Measurements from ENCODE around the gene KIFC3.
"Not testable (repeated sequence)": the region's sequence is repeated elsewhere in the genome, so short reads cannot be mapped to it uniquely, and the experiment has no call there.

Gene KIFC3

DNA sequence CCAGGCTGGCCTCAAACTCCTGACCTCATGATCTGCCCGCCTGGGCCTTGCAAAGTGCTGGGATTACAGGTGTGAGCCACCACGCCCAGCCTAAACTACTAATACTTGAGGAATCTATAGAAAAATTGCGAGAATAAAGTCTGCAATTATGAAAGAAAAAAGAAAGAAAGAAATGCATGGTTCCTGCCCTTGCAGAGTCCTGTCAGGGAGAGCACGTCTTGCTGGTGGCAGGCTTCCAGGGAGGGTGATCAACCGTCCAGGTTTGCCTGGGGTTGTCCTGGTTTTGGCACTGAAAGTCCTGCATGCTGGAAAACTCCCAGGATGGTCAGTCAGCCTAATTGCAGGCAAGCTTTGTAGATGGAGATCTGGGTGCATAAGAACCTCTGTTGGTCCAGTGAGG, 21.5 kb upstream of the KIFC3 start:
- no peak for DNase-seq

GRCh38 chr16:57822856-57823255, 20.6 kb upstream of the KIFC3 start:
- DNase-seq: no peak

DNA sequence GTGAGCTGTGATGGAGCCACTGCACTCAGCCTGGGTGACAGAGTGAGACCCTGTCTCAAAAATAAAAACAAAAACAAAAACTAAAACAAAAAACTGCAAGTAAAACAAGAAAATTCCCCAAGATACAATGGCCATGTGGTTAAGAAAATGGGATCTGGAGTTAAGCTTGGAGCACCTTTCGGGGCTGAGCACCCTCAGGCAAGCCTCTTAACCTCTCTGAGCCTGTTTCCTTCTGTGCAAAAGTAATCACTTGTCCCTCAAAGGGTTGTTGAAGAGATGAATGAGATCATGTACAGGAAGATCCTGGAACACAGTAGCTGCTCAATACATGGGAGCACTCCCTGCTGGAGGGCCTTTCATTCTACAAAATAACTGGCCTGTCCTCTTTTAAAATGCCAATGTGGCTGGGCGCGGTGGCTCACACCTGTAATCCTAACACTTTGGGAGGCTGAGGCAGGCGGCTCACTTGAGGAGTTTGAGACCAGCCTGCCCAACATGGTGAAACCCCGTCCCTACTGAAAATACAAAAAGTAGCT, 19.8 kb upstream of the KIFC3 start:
- no peak for DNase-seq

DNA sequence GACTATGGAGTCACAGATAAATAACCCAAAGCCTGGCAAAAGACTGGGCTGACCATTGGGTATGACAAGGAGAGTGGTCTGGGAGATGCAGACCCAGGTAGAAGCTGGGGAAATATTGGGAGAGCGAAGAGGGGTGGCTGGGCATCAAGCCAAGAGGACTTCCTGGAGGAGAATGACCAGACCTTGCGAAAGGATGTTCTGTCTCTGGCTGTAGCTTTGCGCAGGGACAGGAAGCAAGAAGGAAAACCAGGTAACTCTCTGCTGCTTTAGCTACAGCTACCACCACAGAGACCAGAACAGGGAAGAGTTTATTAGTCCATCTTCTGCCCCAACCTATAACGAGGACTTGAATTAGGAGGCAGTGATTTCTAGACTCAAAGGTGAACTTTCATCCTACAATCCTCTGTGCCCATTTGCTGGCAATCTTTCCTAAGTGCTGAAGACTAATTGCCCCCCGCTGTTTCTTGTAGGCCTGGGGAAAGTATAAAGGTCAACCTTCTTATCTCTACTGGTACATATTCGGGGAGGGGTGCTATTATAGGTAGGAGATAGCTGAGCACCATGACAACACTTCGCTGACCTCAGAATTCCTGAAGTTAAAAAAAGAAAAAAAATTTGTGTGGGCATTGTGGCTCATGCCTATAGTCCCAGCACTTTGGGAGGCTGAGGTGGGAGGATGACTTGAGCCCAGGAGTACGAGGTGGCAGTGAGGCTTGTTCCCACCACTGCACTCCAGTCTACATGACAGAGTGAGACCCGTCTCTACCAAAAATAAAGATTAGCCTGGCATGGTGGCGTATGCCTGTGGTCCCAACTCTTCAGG, 19.1 kb upstream of the KIFC3 start:
- no peak for DNase-seq

DNA sequence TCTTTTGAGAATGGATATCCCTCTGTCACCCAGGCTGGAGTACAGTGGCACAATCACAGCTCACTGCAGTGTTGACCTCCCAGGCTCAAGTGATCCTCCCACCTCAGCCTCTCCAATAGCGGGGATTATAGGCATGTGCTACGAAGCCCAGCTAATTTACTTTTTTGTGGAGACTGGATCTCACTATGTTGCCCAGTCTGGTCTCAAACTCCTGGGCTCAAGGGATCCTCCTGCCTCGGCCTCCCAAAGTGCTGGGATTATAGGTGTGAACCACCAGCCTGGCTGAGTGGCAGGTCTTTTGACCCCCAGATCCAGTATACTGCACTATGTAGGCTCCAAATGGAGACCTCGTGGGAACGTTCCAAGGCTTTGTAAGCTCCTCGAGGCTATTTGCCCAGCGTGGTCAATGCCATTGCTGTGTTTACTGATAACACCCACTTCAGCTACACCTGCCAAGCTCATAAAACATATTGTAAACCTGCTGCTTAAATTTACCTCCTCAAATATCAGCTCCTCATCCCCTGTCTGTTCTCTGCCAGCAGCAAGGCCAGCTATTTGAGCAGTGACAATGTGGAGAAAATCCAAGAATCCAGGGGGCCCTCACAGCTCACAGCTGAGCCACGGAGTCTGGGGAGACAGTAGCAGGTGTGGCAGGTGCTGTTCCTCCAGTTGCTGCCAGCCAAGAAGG, 16.2 kb upstream of the KIFC3 start:
- DNase-seq: no peak

DNA sequence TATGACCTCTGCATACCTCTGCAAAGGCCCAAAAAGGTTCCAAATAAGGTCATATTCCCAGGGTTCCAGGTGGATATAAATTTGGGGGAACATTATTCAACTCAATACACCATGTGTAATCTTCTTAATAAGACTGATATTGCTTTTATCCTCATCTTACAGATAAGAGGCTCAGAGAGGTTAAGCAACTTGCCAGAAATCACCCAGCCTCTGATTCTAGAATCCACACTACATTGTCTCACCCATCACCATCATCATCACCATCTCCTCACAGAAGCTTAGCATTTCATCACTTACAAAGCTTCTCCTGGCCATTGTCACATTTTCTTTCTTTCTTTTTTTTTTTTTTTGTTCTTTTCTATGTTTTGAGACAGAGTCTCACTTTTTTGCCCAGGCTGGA, 15.4 kb upstream of the KIFC3 start:
- no peak for DNase-seq

DNA sequence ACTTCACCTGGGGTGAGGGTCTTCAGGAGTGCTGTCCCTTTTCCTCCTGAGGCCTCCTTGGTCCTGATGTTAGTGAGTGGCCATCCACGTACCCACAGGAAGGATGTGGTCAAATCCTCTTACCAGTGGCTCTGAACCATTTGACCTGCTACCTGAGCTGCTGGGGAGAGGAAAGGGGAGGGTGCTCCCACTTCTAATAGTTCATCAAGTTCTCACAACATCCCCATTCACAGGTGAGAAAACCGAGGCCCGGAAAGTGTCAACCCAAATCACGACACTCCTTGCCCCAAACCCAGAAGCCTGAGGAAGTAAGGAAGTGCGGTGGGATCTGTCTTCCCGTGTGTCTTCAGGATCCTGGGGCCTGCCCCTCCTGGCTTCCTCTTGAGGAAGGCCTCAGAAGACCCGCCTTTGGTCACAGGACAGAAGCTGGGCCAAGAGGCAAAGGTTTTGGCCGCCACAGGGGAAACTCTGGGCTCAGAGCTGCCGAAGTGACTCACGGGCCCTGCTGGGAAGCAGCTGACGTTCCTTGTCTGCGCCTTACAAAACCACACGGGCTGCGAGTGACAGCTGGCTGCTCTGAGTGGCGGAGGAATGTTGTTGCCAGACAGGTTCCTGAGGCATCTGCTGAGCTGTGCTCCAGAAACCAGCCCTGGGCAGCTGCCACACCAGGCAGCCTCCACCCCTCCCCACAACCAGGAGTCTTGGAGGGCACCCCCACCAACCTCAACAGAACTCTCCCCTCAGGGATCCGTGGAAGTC, 13.9 kb upstream of the KIFC3 start:
- DNase-seq: peak; percentile 89 to 94

GRCh38 chr16:57814896-57815295, 12.6 kb upstream of the KIFC3 start:
- DNase-seq: no peak

- no peak for DNase-seq
Measured at GRCh38 chr16:57813466-57813865, 11.2 kb upstream of the KIFC3 start.

DNA sequence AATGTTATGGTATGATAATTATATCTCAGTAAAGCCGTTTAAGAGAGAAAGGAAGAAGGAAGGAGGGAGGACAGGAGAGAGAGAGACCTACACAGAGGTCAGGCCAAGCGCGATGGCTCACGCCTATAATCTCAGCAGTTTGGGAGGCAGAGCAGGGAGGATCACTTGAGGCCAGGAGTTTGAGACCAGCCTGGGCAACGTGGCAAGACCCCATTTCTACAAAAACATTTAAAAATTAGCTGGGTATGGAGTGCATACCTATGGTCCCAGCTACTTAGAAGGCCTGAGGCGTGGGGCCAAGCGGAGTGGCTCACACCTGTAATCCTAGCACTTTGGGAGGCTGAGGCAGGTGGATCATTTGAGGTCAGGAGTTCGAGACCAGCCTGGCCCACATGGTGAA, 9.0 kb upstream of the KIFC3 start:
- DNase-seq: not testable (repeated sequence)

DNA sequence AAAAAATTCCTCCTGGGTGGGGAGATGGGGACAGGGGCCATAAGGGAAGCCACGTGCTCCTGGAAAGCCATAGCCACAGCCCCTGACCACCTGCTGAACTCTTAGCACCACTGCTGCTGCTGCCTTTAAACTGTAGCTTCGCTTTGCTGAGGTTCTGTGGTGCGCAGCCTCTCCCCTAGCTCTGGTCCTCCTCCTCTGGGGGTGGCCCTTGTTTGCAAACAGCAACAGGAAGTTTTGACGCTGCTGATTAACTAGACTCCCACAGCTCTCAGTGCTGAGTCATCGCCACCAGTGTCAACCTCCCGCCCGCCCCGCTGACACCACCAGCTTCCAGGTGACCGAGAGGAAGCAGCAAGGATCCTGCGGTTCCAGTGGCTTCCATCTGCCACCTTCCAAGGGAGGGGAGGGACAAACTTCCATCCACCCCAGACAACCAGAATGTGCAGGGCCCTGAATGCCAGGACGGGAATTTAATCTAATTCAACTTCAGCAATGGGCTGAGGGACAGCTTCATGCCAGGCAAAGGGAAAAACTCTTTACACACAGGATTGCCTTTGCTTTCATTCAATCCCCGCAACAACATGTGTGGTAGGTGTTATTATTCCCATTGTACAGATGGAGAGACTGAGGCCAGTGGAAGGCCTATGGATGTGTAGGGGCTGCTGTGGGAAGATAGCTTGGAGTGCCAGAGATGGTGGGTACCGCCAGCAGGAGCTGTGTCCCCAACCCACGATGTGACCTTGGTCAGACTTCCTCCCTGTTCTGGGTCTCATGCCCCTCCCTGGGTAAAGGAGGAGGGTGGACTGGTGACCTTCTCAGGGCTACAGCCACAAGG, 8.1 kb upstream of the KIFC3 start:
- peak; percentile 93 to 95 for DNase-seq

DNA sequence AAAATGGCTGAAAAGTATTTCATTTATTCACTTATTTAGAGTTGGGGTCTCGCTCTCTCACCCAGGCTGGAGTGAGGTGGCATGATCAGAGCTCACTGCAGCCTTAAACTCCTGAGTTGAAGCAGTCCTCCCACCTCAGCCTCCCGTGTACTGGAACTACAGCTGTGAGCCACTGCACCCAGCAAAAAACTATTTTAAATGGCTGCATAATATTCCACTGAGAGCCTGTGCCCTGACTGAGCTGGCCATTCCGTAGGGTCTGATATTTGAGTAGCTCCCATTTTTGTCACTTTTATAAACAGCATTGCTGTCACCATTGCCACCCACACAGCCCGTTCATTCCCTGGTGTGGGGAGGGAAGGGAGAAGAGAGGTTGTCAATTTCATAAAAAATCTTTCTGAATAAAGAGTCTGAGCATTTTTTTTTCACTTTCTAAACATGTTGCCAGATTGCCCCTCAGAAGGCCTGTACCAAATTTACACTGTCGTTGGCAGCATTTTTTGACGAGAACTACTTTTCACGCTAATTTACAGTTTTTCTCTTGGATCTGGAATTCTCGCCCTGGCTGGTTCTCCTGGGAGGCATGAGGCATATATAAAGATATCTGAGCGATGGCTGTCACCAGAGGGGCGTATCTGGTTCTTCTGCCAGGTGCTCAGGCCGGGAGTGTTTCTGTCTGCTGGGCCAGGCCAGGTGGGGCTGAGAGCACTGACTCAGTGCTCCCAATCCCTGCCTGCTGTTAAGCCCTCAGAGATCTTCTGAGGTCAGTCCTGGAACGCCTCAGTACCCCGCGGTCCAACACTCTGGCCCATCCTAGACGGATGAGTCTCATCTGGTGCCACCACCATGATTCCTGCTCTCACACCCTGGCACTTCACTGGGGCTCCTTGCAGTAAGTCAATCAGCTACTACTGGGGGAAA, 7.2 kb upstream of the KIFC3 start:
- DNase-seq: peak; percentile 61 to 72

DNA sequence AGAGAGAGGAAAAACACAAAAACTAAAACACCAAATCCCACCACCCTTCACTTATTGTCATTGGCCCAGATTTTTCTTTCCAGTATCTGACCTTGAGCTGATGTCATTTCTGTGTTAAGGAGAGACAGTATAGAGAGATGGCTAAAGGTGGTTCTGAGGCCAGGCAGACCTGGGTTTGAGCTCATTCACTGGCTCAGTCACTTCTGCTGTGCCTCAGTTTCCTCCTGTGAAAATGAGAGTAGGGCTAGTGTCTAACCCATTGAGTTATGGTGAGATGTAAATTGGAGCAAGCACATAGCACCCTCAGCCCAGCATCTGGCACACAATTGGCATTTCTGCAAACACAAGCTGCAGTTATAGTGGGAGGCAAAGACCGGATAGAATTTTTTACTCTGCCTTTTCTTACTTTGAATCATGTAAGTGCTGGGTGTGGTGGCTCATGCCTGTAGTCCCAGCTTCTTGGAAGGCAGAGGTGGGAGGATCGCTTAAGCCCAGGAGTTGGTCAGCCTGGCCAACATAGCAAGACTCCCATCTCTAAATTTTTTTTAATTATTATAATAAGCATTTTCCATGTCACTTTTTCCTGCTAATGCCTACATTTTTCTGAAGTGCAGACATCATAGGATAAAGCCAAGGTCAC, 6.4 kb upstream of the KIFC3 start:
- DNase-seq: no peak

DNA sequence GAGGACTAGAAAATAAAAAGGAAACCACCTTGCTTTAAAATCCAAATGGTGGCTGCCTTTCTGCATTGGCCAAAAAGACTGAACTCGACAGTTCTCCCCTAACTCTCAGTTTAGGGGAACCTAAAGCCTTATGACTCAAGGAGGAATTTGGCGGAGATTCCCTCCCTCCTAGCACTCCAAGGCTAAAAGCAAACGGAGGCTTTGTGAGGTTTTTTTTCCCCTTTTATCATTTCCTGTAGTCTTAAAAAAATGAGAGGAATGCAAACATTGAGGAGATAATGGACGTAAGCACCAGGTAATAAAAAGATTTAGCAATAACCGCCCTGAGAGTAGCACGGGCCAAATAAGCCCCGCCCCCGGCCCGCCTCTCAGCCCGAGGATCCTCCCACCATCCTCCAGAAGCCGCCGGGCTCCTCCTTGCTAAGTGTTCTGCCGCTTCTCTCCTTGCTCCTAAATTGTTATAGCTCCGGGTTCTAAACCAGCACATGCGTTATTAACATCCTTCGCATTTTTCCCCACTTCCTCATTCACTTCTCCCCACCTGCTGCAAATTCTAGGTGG, 5.8 kb upstream of the KIFC3 start:
- DNase-seq: peak; percentile 70 to 75

GRCh38 chr16:57807252-57807967, 5.1 kb upstream of the KIFC3 start:
- DNase-seq: no peak

DNA sequence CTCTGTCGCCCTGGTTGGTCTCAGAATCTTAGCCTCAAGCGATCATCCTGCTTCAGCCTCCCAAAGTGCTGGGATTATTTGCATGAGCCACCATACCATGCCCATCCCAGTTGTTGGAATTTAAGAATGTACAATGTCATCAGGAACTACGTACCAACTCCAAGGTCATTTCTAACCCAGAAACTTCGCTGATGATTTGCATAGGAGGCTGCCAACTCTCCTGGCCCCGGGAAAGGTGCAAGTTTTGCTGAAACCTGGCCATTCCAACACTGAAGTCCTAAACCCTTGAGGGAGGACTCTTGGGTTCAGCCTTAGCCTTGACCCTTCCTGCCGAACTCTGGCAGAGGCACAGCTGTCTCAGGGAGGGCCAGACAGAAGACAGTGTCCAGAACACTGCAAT, 2.9 kb upstream of the KIFC3 start:
- DNase-seq: no peak

DNA sequence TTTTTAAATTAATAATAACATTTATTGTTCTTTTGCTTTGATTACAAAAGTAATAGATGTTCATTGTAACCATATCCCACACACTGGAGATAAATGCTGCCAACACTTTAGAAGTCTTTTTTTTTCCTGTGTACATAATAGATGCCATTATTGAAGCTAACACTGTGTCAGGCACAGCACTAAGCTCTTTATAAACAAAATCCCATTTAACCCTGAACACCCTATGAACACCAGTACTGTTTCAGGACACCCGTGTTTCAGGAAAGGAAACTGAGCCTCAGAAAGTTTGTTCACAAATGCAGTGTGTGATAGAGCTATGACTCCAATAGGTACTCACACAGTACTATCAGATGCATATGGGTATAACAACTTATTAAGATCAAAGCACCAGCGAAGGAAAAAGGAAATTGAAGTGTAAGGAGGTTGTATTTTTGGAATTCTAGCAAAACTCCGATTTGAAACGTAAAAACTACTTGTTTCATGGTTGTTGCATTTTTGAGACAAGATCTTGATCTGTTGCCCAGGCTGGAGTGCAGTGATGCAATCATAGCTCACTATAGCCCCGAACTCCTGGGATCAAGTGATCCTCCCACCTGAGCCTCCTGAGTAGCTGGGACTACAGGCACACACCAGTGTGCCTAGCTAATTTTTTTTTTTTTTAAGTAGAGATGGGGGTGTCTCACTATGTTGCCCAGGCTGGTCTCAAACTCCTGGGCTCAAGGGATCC, 2.0 kb upstream of the KIFC3 start:
- DNase-seq: no peak

DNA sequence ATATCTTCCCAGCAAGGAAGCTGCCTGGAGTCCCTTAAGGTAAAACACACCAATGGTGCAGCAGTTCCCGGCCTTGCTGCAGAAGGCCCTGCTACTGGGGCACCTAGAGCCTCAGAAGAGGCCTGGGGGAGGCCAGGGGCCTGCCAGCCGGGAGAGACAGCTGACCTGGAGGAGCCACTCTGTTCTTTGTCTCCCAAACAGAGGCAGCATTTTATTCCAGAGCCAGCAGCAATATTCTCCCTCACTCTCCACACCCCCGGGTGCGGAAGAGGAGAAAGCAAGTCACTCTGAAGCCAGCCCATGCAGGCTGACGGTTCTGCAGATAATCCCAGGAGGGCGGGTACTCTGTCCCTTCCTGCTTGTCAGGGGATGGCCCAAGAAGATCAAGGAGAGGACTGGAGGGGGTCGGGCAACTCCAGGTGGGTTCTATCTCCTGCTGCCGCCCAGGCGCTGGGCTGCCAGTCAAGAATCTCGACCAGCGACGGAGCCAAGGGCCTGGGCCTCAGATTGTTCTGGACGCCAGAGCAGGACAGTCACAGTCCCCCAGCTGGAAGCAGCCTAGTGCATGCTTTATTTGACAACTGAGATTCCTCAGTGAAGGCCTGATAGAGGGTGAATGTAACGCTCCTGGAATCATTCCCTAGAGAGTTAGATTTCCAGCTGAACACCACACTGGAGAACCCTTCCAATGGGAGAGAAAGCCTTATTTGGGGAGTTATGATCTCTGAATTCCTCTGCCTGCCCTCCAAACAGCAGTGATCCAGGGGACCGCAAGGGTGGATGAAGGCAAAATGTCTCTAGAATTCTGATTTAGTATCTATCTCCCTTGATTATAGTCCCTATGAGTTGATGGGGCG, 1.1 kb upstream of the KIFC3 start:
- no peak for DNase-seq
